Mammary epithelial cell (primary cell): ENCODE results near the gene H3-3A.

ENCODE experiments used
- CTCF ChIP-seq, 2 donors: IDR thresholded peaks in 1 of 2; conservative IDR thresholded peaks in 1 of 2; 2 replicates each; pipeline ENCODE4 v1.5.1; 2011 to 2012; ENCODE audit warnings: inconsistent platforms in 2 of 2, low read length in 2 of 2, mild to moderate bottlenecking in 2 of 2, control low read depth in 1 of 2, low read depth in 1 of 2; ENCODE audit not compliant: insufficient read depth in 1 of 2; ENCODE audit errors: extremely low read depth in 1 of 2
- EZH2 ChIP-seq: IDR thresholded peaks from 2 replicates; pipeline ENCODE4 v1.6.1; 2012; ENCODE audit warnings: low read length, inconsistent platforms, borderline replicate concordance

- TF ChIP-seq CTCF (conservative IDR thresholded peaks at IDR 0.05 in 1 of 2, IDR thresholded peaks at IDR 0.05 in 1 of 2; ENCODE audit: extremely low read depth in 1 of 2, insufficient read depth in 1 of 2, low read depth in 1 of 2, low read length in 2 of 2): no peak
- no peak for TF ChIP-seq EZH2
Observed at GRCh38 chr1:226086776-226087175, 24.3 kb downstream of the H3-3A start.
